T-helper 1 cell treated with Interleukin-12 subunit alpha and Interleukin-12 subunit beta and Interleukin-4 antibody, amounts not matched to agents 30 ng/mL and 1 ng/mL, for 36 hours (primary cell): ENCODE results near the gene FKBP6. TPM values are rescaled to one million over a fixed set of nuclear protein-coding genes. Genes with fewer than 3 reads are reported as not detected.
"Not testable (repeated sequence)": the region's sequence is repeated elsewhere in the genome, so short reads cannot be mapped to it uniquely, and the experiment has no call there.

Experiments
- intact Hi-C: fragments of 100-400 bp; cut with micrococcal nuclease; formaldehyde crosslinking; loops from one replicate; pipeline ENCODE4 v1.15.1; 2024
- total RNA-seq: library from RNA; stranded (reverse); gene quantifications from 2 replicates; pipeline ENCODE4 v1.2.3, GENCODE V29; 2022

Gene FKBP6
- total RNA-seq, 1 donor from 2014 or later = not detected

- intact Hi-C loops = no loop called here
Observed at GRCh38 chr7:73354196-73354595, 26.2 kb downstream of the FKBP6 start.

GRCh38 chr7:73354821-73355220, 26.9 kb downstream of the FKBP6 start:
- intact Hi-C loops = no loop called here

GRCh38 chr7:73356159-73356558, 28.2 kb downstream of the FKBP6 start:
- intact Hi-C loops = no loop called here

- intact Hi-C loops = no loop called here
Observed at GRCh38 chr7:73358590-73359275, 30.8 kb downstream of the FKBP6 start.

GRCh38 chr7:73359306-73359705, 31.3 kb downstream of the FKBP6 start:
- intact Hi-C loops = no loop called here

GRCh38 chr7:73359746-73360375, 31.9 kb downstream of the FKBP6 start:
- intact Hi-C loops = no loop called here

- intact Hi-C loops = not testable (repeated sequence)
Observed at GRCh38 chr7:73360590-73360989, 32.6 kb downstream of the FKBP6 start.

GRCh38 chr7:73363225-73364005, 35.5 kb downstream of the FKBP6 start:
- intact Hi-C loops = no loop called here

- intact Hi-C loops = no loop called here
Observed at GRCh38 chr7:73364006-73364728, 36.2 kb downstream of the FKBP6 start.

- intact Hi-C loops = no loop called here
Observed at GRCh38 chr7:73366127-73366526, 38.2 kb downstream of the FKBP6 start.

- intact Hi-C loops = no loop called here
Observed at GRCh38 chr7:73366990-73367389, 39.0 kb downstream of the FKBP6 start.

GRCh38 chr7:73369009-73369408, 41.0 kb downstream of the FKBP6 start:
- intact Hi-C loops = no loop called here

GRCh38 chr7:73369622-73370021, 41.7 kb downstream of the FKBP6 start:
- intact Hi-C loops = no loop called here

GRCh38 chr7:73373741-73374140, 45.8 kb downstream of the FKBP6 start:
- intact Hi-C loops = no loop called here

- intact Hi-C loops = not testable (repeated sequence)
Observed at GRCh38 chr7:73376262-73376661, 48.3 kb downstream of the FKBP6 start.

- intact Hi-C loops = no loop called here
Observed at GRCh38 chr7:73376671-73377412, 48.9 kb downstream of the FKBP6 start.

GRCh38 chr7:73377413-73378200, 49.6 kb downstream of the FKBP6 start:
- intact Hi-C loops = not testable (repeated sequence)

GRCh38 chr7:73382934-73383503, 55.1 kb downstream of the FKBP6 start:
- intact Hi-C loops = no loop called here

GRCh38 chr7:73387221-73387828, 59.4 kb downstream of the FKBP6 start:
- intact Hi-C loops = no loop called here
